ENCODE measurements around the gene PLXNA1. TPM values are rescaled to one million over a fixed set of nuclear protein-coding genes. Genes with fewer than 3 reads are reported as not detected.
A peak's percentile ranks its signal among the peaks of the same experiment; 100 is the strongest.

The PLXNA1 gene
- total RNA-seq, 4 donors from 2014 or later = 6.7 to 38.2 (median 16.9) TPM

DNA sequence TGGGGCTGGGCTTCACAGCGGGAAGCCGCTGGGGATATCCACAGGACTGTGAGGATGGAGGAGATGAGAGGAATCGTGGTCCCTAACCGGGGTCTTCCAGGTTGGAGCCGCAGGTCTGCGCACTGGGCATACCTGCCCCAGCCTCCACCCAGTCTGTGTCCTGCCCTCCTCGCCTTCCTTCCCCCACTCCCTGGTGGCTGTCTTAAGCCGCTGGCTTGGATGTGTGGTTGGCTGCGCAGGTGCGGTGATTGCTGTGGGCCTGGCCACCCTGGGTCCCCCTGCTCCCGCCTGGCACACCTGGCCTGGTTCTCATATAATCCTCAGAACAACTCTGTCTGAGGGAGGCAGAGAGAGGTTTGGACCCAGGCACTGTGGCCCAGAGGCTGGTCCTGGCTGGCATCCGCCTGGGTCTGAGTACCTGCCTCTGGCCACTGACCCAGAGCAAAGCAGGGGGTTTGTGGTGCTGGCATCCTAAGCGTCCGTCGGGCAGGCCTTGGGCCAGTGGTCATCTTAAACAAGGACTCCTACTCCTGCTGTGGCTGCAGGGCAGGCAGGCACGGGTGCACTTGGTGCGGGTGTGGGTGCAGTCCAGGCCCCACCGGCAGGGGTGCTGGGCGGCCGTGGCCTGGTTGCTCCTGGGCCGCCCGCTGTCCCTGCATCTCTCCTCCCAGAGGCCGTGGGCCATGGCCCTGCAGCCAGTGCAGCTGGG lies 18.7 kb downstream of the PLXNA1 start:
- TF ChIP-seq CTCF (IDR thresholded peaks at IDR 0.05) (no peak), POLR2A (IDR thresholded peaks at IDR 0.05) (no peak)
- peaks cover 0 to 13% of the 10 kb centered on the region in 2 donors for H3K4me1 ChIP-seq
- H3K27ac ChIP-seq = peak overlapping the region; percentile 66 to 79
- H3K9me3 ChIP-seq = no peaks in the 10 kb centered on the region
- H3K4me3 ChIP-seq = no peak overlapping the region
- H3K36me3 ChIP-seq = no peaks in the 10 kb centered on the region
- no peak for DNase-seq
- no peaks in the 10 kb centered on the region for H3K27me3 ChIP-seq
- intact Hi-C loops (cut with DNase I; ENCODE audit: low total_unique reads) = no loop called here

DNA sequence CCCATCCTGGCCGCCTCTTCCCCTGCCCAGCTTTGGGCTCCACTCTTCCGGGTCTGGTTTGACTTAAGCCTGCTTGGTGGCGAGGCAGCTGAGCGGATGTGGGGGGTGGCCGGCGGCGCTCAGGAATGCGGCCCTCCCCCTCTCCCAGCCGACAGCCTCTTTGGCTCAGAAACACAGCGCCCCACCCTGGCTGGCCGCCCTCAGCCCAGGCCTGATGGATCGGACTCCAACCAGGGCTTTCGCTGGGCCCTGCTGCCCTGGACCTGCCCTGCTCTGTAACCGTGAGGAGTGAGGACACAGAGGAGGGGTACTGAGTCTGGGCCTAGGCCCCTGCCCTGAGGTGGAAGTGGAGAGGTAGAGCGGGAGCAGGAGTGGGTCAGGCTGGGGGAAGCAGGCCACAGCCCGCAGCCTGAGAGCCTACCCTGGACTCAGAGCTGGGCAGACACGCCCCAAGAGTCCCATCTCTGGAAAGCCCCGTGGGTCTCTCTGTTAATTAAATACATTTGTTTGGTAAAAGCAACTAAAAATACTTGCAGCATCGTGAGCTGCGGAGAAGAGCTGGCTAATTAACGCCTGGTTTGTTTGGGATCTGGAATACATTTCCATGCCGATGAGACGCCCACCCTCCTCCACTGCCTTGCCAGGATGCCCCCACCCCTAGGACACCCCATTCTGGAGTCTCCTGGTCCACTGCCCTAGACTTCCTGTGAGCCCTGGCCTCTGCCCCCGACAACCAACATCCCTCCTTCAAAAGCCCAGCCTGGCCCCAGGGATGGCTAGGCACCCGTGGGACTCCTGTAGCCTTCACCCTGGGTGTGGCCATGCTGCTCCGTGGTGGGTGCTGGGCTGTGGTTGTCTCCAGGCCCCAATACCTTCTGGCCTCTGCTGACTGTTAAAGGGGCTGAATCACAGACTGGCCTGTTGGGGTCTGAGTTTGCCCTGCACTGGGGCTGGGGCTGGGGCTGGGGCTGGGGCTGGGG lies 19.6 kb downstream of the PLXNA1 start:
- peak; percentile 84 to 88 for DNase-seq
- Histone ChIP-seq H3K4me3 (no peak overlapping the region), H3K27me3 (no peaks in the 10 kb centered on the region), H3K4me1 (peaks cover 0 to 13% of the 10 kb centered on the region in 2 donors), H3K36me3 (no peaks in the 10 kb centered on the region), H3K27ac (peak overlapping the region; percentile 66 to 79), H3K9me3 (no peaks in the 10 kb centered on the region)
- intact Hi-C loops (cut with DNase I; ENCODE audit: low total_unique reads) = no loop called here
- TF ChIP-seq POLR2A (IDR thresholded peaks at IDR 0.05) (peak in 1 of 2 donors; percentile 29), CTCF (IDR thresholded peaks at IDR 0.05) (peak; percentile 14 to 46 (median 38))

GRCh38 chr3:127003175-127003555 lies 20.2 kb downstream of the PLXNA1 start:
- no peaks in the 10 kb centered on the region for H3K27me3 ChIP-seq
- H3K9me3 ChIP-seq = no peaks in the 10 kb centered on the region
- peak overlapping the region; percentile 66 to 79 for H3K27ac ChIP-seq
- intact Hi-C loops (cut with DNase I; ENCODE audit: low total_unique reads) = no loop called here
- no peak overlapping the region for H3K4me3 ChIP-seq
- no peak for DNase-seq
- H3K4me1 ChIP-seq = peaks cover 0 to 13% of the 10 kb centered on the region in 2 donors
- TF ChIP-seq POLR2A (IDR thresholded peaks at IDR 0.05) (no peak), CTCF (IDR thresholded peaks at IDR 0.05) (no peak)
- no peaks in the 10 kb centered on the region for H3K36me3 ChIP-seq

GRCh38 chr3:127003601-127004280 lies 20.8 kb downstream of the PLXNA1 start:
- Histone ChIP-seq H3K4me3 (no peak overlapping the region), H3K27ac (peak overlapping the region in 1 of 2 donors; percentile 66), H3K9me3 (no peaks in the 10 kb centered on the region), H3K27me3 (no peaks in the 10 kb centered on the region), H3K4me1 (peaks cover 0 to 13% of the 10 kb centered on the region in 2 donors), H3K36me3 (no peaks in the 10 kb centered on the region)
- intact Hi-C loops (cut with DNase I; ENCODE audit: low total_unique reads) = no loop called here
- DNase-seq = no peak
- TF ChIP-seq CTCF (IDR thresholded peaks at IDR 0.05) = no peak
- TF ChIP-seq POLR2A (IDR thresholded peaks at IDR 0.05) = no peak

All from uterus (tissue), 4 donors.